ENCODE measurements around the gene ERFL.
A peak's percentile ranks its signal among the peaks of the same experiment; 100 is the strongest.

Gene ERFL

DNA sequence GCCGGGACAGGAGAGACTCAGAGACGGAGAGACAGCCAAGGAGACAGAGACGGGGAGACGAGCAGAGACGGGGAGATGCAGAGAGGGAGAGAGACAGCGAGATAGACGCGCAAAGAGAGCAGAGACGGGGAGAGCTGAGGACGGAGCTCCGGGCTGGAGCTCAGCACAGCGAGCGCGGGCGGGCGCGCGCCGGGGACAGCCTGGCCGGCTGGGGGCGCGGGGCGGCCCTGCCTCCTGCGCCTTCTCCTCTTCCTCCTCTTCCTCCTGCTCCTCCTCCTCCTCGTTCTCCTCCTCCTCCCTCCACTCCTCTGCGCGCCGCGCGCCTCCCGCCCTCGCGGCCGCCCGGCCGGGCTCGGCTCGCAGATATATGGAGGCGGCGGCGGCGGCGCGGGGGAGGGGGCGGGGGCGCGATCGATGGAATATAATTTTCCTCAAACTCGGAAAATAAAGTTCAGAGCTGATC, at the start of gene ERFL:
Gene ERFL, minus strand, starts transcription at position 229 of the 463 bp plus-strand sequence. CDS start 15,530 bp downstream, outside the sequence.
- peaks cover 29 to 45% of the 10 kb centered on the region in 2 donors for H3K4me1 Mint-ChIP-seq
- no peaks in the 10 kb centered on the region for H3K9me3 Mint-ChIP-seq
- ATAC-seq (replicated peaks) (peak; percentile 30 to 38), DNase-seq (no peak)
- H3K27me3 Mint-ChIP-seq, result peaks cover 3% of the 10 kb centered on the region in 2 donors
- no peaks in the 10 kb centered on the region for H3K36me3 Mint-ChIP-seq
- H3K27ac Mint-ChIP-seq, result peak within 1 kb of the TSS; percentile 72
- H3K4me3 Mint-ChIP-seq, result peak within 1 kb of the TSS in 1 of 2 donors; percentile 88

DNA sequence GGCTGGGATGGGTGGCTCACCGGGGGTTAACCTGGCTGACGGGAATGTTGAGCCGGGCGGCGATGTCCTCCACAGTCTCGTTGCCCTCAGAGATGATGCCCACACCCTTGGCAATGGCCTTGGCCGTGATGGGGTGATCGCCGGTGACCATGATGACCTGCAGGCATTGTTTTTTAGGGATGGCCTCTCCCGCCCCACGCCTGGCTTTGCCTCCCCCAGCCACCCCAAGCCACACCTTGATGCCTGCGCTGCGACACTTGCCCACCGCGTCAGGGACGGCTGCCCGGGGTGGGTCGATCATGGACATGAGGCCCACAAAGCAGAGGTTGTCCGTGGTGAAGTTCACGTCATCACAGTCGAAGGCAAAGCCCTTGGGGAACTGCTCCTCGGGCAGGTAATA, 49.7 kb upstream of the ERFL start:
- H3K27ac Mint-ChIP-seq, result no peak overlapping the region
- no peaks in the 10 kb centered on the region for H3K36me3 Mint-ChIP-seq
- DNase-seq (no peak), ATAC-seq (replicated peaks) (no peak)
- no peak overlapping the region for H3K4me3 Mint-ChIP-seq
- H3K27me3 Mint-ChIP-seq, result no peaks in the 10 kb centered on the region
- H3K4me1 Mint-ChIP-seq, result no peaks in the 10 kb centered on the region
- H3K9me3 Mint-ChIP-seq, result no peaks in the 10 kb centered on the region

DNA sequence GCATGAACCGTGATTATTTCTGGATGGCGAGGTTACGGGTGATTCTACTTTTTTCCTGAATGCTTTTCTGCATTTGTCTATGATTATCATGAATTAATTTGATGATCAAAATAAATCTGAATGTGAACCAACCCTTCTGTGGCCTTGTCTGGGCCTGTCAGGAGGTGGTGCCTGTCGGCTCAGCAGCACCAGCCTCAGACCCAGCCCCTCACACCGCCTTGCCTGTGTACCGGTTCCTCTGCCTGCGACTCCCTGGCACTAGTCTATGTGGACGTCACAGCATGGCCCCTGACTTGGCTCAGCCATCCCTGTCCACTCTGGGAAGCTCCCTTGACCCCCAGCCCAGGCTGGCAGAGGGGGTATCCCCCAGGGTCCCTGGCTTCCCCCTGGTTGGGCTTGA, 46.4 kb upstream of the ERFL start:
- Mint-ChIP-seq H3K4me3 (no peak overlapping the region), H3K36me3 (no peaks in the 10 kb centered on the region), H3K27me3 (no peaks in the 10 kb centered on the region), H3K4me1 (no peaks in the 10 kb centered on the region), H3K9me3 (no peaks in the 10 kb centered on the region), H3K27ac (no peak overlapping the region)
- no peak for ATAC-seq (replicated peaks)
- DNase-seq, result no peak

DNA sequence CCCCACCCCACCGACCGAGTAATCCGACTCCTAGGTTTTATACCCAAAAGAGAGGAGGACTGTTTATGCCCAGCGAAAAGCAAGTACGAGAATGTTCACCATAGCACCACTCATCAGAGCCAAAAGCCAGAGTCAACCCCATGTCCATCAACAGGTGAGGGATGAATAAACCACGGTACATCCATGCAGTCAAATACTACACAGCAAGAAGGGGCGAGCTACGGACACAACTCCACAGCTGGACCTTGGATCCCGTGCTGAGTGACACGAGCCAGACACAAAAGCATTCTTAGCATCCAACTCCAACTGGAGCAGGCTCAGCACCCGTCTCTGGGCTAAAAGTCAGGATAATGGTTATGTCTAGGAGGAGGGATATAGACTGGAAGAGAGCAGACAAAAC, 43.1 kb upstream of the ERFL start:
- Mint-ChIP-seq H3K27ac (no peak overlapping the region), H3K4me1 (no peaks in the 10 kb centered on the region), H3K27me3 (peaks cover 0 to 4% of the 10 kb centered on the region in 2 donors), H3K36me3 (no peaks in the 10 kb centered on the region), H3K9me3 (no peaks in the 10 kb centered on the region), H3K4me3 (no peak overlapping the region)
- ATAC-seq (replicated peaks) (no peak), DNase-seq (no peak)

DNA sequence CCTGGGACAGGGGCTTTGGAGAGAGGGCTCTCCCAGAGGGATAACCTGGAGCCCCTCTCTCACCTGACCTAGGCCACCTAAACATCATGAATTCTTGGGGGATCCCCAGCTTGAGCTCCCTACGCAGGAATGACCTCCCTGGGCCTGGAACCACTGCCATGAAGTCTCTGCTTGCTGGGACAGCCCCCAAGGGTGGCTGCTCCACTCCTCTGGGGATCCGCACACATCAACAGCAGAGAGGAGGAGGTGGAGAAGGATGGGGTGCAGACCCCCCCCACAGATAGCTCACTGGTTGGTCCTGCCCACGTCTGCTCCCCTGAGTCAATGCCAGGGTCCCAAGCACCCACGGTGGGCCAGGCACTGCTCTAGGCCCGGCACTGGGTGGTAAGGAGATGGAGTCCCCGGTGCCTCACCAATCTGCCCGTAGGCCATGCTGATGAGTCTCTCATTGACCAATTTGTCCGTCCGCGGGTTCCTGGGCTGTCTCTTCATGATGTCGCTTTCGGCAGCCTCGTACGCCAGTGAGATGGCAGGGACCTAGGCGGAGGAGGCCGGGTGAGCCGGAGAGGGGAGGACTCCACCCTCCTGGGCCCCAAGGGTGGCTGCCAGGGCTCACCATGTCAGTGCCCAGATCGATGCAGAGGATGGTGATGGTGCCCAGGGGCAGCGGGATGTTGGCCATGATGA, 41.7 kb upstream of the ERFL start:
- DNase-seq, result no peak
- Mint-ChIP-seq H3K27ac (no peak overlapping the region), H3K9me3 (no peaks in the 10 kb centered on the region)

DNA sequence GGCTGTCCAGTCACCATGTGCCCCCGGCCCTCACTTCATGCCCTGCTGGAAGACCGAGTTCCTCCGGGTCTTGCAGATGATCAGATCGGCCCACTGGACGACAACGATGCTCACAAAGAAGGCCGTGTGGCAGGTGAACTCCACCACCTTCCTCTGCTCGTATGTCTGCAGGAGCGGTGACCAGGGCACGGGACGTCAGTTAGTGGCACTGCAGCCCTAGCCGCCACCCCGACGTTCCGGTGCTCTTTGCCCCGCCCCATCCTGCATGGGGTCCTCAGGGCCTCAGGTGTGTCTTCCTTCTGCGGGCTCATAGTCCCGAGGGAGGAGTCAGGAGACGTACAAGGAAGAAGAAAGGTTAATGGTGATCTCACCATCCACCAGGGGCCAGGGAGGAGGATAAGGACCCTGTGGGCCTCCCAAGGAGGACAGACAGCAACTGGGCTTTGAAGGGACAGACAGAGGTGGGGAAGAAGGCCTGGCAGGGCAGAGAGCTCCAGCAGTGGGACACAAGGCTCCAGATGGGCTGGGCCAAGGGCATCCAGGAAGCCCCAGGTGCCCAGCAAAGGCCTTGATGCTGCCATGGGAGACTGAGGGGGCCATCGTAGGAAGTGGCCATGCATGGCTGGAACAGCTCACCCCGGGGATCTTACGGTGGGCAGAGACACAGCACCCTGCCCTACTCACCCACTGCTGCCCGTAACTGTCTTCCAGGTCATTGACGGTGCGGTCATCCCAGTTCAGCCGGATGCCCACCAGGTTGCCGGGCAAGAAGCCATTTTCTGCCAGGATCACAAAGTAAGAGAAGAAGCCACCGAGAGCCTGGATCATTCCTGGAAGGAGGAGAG, 40.7 kb upstream of the ERFL start:
- Mint-ChIP-seq H3K4me1 (no peaks in the 10 kb centered on the region), H3K4me3 (no peak overlapping the region), H3K36me3 (no peaks in the 10 kb centered on the region), H3K27me3 (peaks cover 0 to 4% of the 10 kb centered on the region in 2 donors), H3K9me3 (no peaks in the 10 kb centered on the region), H3K27ac (no peak overlapping the region)
- no peak for ATAC-seq (replicated peaks)
- no peak for DNase-seq

More for the DNA sequence above, 41.7 kb upstream of the ERFL start:
- no peak for ATAC-seq (replicated peaks)
- H3K36me3 Mint-ChIP-seq, result no peaks in the 10 kb centered on the region
- H3K4me1 Mint-ChIP-seq, result no peaks in the 10 kb centered on the region
- H3K27me3 Mint-ChIP-seq, result peaks cover 0 to 4% of the 10 kb centered on the region in 2 donors
- H3K4me3 Mint-ChIP-seq, result no peak overlapping the region

DNA sequence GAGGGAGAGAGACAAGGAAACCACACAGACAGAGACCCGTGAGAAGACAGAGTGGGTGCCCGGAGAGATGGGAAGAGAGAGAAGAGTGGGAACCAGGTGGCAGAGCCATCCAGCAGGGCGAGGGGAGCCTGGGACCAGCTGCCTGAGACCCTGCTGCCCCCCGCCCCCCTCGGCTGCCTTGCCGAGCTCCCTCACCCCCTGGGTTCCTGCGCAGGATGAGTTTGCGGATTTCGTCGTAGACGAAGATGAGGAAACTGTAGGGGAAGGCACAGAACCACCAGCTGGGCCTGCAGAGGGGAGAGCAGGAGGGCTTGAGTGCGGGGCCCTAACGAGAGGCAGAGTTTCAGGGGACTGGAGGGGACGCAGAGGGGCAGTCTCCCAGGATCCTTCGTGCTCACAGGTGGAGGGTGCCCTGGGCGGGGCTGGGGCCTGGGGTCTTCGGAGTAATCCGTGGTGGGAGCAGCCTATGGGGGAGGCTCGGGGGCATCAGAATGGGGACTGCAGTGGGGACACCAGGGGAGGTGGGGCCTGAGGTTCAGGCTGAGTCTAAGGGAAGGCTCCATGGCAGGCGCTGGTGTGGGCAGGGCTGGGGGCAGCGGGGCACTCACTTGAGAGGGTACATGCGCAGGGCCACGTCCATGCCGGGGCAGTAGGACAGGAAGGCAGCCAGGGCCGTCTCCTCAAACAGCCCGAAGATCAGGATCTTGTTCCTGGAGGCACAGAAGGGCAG, 39.0 kb upstream of the ERFL start:
- Mint-ChIP-seq H3K4me3 (no peak overlapping the region), H3K27me3 (peaks cover 0 to 4% of the 10 kb centered on the region in 2 donors), H3K9me3 (no peaks in the 10 kb centered on the region), H3K4me1 (no peaks in the 10 kb centered on the region), H3K36me3 (no peaks in the 10 kb centered on the region), H3K27ac (no peak overlapping the region)
- DNase-seq (no peak), ATAC-seq (replicated peaks) (no peak)

DNA sequence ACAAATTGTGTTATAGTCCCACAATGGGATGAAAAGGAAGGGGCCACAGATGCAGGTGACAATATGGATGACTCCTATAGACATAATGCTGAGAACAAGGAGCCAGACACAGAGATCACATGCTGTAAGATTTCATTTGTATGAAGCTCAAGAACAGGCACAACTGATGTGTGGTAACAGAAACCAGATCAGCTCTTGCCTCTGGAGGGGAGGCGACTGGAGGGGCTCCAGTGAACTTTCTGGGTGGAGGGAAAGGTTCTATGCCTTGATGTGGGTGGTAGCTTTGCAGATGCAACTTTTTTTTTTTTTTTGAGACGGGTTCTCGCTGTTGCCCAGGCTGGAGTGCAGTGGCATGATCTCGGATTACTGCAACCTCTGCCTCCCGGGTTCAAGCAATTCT, 36.9 kb upstream of the ERFL start:
- Mint-ChIP-seq H3K9me3 (no peaks in the 10 kb centered on the region), H3K36me3 (no peaks in the 10 kb centered on the region), H3K27ac (no peak overlapping the region), H3K4me3 (no peak overlapping the region), H3K4me1 (no peaks in the 10 kb centered on the region), H3K27me3 (peaks cover 0 to 4% of the 10 kb centered on the region in 2 donors)
- no peak for ATAC-seq (replicated peaks)
- DNase-seq, result no peak

DNA sequence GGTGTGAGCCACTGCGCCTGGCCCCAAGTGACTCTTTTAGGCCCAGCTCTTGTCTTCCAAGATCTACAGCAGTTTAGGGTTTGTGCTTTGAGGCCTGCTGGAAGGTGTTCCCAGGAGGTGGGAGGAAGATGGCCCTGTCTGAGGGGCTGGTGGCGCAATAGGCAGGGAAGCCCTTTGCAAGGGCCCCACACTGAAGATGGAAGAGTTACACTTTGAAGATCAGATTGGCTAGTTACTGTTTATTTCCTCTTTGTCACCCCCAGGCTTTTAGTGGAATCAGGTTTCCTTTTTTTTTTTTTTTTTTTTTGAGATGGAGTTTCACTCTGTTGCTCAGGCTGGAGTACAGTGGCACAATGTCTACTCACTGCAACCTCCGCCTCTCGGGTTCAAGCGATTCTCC, 32.7 kb upstream of the ERFL start:
- ATAC-seq (replicated peaks), result no peak
- DNase-seq, result no peak
- Mint-ChIP-seq H3K27ac (no peak overlapping the region), H3K36me3 (peaks cover 0 to 9% of the 10 kb centered on the region in 2 donors), H3K4me3 (no peak overlapping the region), H3K4me1 (peaks cover 17 to 24% of the 10 kb centered on the region in 2 donors), H3K9me3 (no peaks in the 10 kb centered on the region), H3K27me3 (no peaks in the 10 kb centered on the region)

DNA sequence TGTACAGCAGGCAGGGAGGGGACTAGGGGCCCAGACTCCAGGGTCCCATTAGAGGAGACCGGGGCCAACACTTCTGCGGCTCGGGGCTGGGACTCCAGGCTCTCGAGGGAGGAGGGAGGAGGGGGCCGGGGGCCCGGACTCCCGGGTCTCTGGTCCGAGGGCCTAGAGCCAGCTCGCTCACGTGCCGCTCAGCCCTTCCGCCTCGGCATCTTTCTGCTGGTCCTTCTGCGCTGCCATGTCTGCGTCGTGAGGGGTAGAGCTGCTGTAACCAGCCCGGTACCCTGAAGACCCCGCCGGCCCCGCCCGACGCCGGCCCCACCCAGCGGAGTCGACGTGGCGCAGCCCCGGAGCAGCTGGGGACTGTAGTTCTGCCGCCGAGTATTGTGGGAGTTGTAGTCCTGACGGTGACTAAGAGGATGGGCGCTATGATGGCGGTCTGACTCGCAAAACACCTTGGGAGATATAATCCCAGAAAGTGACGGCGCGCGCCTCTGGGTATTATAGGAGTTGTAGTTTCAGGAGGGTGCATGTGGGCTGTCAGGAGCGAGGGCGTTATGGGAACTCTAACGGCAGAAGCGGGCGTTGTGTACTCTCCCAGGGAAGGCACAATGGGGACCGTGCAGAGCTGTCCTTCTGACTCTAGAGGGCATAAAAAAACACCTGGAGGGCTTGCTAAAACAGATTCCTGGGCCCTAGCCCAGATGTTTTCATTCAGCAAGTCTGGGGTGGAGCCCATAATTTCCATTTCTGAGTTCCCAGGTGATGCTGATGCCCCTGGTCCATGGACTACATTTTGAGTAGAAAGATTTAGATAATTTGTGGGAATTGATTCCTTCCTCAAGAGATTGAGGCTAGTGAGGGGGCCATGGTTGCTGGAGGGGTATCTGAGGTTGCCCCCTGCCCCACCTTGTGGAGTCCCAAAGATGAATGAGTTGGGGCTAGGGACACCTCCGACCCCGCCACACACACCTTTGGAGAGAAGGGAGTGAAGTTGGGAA, 31.1 kb upstream of the ERFL start, which contains the start of gene RABAC1:
Gene RABAC1, minus strand, starts transcription at position 266 of the 998 bp plus-strand sequence. Its CDS starts 29 bp downstream, at position 237.
- peak within 1 kb of the TSS; percentile 91 for H3K27ac Mint-ChIP-seq
- peak within 1 kb of the TSS; percentile 90 to 94 for H3K4me3 Mint-ChIP-seq
- ATAC-seq (replicated peaks), result peak; percentile 93 to 94
- no peaks in the 10 kb centered on the region for H3K9me3 Mint-ChIP-seq
- H3K36me3 Mint-ChIP-seq, result peaks cover 0 to 9% of the 10 kb centered on the region in 2 donors
- peak; percentile 80 for DNase-seq
- H3K27me3 Mint-ChIP-seq, result no peaks in the 10 kb centered on the region
- peaks cover 17 to 24% of the 10 kb centered on the region in 2 donors for H3K4me1 Mint-ChIP-seq

DNA sequence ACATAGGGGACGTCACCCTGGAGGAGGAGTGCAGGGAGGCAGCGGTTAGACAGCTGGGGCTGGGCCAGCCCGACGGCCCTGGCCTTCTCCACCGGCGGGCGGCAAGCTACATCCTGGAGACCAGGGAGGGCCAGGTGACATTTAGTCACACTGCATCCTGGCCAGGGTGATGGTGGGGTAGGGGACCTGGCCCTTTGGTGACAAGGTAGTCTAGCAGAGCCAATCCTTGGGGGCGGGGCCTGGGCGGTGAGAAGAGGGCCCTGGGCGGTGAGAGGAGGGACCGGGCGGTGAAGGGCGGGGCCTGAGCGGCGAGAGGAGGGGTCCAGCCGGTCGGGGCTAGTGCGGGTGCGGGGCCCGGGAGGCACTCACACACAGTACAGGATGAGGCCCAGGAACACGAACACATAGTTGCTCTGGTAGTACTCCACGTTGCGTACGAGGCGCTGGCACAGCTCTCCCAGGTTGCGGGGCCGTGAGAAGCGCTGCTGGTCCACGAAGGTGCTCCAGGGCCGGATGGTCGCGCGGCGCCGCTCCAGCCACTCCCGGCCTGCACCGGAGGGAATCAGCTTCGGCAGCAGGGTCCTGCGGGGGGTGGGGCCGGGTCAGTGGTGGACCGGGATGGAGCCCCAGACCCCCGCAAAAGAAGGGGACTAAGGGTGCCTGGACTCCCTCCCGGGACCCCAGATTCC, 30.3 kb upstream of the ERFL start:
- ATAC-seq (replicated peaks), result peak; percentile 73
- Mint-ChIP-seq H3K4me3 (peak overlapping the region; percentile 90 to 94), H3K27ac (peak overlapping the region; percentile 66), H3K9me3 (no peaks in the 10 kb centered on the region), H3K36me3 (peaks cover 0 to 9% of the 10 kb centered on the region in 2 donors), H3K4me1 (peaks cover 17 to 24% of the 10 kb centered on the region in 2 donors), H3K27me3 (no peaks in the 10 kb centered on the region)
- peak; percentile 68 for DNase-seq

DNA sequence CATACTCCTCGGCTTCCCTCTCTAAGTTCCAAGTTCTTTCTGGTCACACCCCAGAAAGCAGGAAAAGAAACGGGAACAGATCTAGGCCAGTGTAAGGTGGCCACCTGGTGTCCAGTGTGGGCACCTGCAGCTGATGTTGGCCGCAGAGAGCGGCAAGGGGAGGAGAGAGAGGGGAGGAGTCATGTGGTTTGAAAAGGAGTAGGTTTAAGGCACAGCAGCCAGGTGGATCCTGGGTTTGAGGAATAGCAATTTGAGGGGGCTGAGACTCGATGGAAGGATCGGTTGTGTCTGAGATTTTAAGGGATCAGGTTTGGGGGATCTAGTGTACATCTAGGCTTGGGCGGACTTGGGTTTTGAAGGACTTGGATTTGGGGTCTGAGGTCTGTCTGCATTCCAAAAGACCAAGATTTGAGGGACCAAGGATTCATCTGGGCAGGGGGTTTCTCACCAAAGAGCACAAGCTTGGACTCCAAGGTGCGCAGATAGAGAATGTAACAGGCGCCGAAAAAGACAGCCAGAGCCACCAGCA, 29.7 kb upstream of the ERFL start:
- peaks cover 17 to 24% of the 10 kb centered on the region in 2 donors for H3K4me1 Mint-ChIP-seq
- H3K27ac Mint-ChIP-seq, result peak overlapping the region; percentile 66
- H3K4me3 Mint-ChIP-seq, result peak overlapping the region; percentile 90 to 94
- H3K9me3 Mint-ChIP-seq, result no peaks in the 10 kb centered on the region
- no peaks in the 10 kb centered on the region for H3K27me3 Mint-ChIP-seq
- DNase-seq (peak; percentile 51), ATAC-seq (replicated peaks) (peak; percentile 54 to 58)
- peaks cover 0 to 9% of the 10 kb centered on the region in 2 donors for H3K36me3 Mint-ChIP-seq

Data from stimulated activated naive B cell treated with anti-CD40 and anti-IgM and Interleukin-4, amounts not matched to agents 10 μg/mL and 1 μg/mL and 100 μg/mL, for 72 hours (primary cell).